ENCODE measurements around the gene SPANXB1.
"Not testable (repeated sequence)": the region's sequence is repeated elsewhere in the genome, so short reads cannot be mapped to it uniquely, and the experiment has no call there.

The SPANXB1 gene, protein sequence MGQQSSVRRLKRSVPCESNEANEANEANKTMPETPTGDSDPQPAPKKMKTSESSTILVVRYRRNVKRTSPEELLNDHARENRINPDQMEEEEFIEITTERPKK

DNA sequence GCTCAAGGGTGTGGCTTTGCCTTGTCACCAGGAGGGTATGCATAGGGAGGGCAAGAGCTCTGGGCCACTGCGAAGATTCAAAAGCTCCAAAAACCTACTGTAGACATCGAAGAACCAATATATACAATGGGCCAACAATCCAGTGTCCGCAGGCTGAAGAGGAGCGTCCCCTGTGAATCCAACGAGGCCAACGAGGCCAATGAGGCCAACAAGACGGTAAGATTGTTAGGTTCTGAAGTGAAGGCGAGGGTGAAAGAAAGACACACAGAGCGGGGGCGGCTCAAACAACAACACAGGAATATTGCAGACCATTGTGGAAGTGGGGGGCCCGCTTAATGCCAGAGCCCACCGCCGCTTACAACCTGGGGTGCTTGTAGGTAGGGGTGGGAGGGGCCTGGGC is at the start of gene SPANXB1:
Gene SPANXB1, plus strand, starts transcription at position 27 of the 400 bp plus-strand sequence. Its CDS starts 100 bp downstream, at position 127.
- H3K4me3 ChIP-seq (ENCODE audit: low read length) = not testable (repeated sequence)
- DNase-seq (ENCODE audit: low read depth) = peak; percentile 0

DNA sequence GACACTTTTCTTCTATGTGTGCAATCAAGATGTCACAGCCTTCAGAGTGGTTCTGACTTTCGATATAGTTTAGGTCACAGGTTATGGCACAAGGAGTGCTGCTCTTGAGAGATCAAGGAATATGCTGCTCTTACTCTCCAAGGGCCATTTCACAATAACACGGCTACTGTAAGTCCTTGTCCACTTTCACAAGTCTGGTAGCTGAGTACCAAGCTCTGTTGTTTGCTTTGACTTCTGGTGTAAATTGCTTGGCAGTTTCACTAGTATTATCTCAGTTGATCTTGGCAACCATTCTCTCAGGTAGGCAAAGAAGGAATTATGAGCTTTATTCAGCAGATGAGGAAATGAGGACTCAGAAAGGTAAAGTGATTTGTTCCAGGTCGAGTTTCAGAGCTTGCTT is 35.4 kb upstream of the SPANXB1 start:
- H3K4me3 ChIP-seq (ENCODE audit: low read length) = no peak overlapping the region
- TF ChIP-seq, protein P1, sequence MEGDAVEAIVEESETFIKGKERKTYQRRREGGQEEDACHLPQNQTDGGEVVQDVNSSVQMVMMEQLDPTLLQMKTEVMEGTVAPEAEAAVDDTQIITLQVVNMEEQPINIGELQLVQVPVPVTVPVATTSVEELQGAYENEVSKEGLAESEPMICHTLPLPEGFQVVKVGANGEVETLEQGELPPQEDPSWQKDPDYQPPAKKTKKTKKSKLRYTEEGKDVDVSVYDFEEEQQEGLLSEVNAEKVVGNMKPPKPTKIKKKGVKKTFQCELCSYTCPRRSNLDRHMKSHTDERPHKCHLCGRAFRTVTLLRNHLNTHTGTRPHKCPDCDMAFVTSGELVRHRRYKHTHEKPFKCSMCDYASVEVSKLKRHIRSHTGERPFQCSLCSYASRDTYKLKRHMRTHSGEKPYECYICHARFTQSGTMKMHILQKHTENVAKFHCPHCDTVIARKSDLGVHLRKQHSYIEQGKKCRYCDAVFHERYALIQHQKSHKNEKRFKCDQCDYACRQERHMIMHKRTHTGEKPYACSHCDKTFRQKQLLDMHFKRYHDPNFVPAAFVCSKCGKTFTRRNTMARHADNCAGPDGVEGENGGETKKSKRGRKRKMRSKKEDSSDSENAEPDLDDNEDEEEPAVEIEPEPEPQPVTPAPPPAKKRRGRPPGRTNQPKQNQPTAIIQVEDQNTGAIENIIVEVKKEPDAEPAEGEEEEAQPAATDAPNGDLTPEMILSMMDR (conservative IDR thresholded peaks at IDR 0.05; ENCODE audit: low read length) = no peak
- DNase-seq (ENCODE audit: low read depth) = no peak

DNA sequence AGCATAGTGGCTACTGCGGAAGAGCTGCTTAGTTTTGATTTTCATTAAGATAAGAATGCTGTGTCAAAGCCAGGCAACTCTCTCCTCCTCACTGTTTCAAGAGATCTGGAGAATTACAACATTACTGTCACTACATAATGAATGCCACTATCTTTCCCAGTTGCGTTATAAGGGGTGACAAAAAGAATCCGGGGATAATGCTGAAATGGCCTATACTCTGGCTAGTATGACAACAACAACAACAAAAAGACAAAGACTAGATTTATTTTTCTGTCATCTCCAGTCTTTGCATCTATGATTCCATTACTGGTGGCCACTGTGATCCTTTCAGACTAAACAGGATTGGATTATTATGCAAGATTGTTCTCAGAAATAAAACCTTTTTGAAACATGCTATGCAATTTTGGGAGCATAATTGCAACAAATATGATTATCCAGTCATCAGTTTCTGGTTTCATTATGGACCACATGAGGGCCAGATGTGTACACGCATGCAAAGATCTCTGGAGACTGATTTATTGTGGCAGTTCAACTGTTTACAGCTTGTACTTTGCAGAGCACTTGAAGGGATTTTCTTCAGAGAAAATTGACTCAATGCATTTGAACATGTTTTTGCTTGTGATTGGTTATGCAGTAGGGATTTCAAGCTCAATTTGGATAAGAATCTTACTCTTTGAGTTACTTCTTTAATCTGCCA is 31.1 kb upstream of the SPANXB1 start:
- TF ChIP-seq, protein P1 (conservative IDR thresholded peaks at IDR 0.05; ENCODE audit: low read length) = no peak
- DNase-seq (ENCODE audit: low read depth) = no peak

DNA sequence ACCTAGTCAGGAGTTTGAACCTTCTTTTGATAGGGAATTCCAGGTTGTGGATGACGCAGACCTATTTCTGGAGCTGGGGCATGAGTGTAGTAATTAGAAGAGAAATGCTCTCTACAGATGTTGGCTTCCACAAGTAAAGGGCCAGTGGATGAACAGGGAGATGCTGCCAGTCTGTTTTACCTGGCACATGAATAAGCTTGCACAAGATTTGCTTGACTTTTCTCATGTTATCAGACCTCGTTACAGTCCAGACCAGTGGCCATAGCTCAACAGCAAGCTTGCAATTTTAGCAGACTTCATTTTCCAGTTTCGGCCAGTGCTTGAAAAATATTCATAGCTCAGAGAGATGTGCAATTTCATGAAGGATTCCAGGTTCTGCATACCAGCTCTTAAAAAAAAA is 26.9 kb upstream of the SPANXB1 start:
- TF ChIP-seq, protein P1 (conservative IDR thresholded peaks at IDR 0.05; ENCODE audit: low read length) = no peak
- H3K4me3 ChIP-seq (ENCODE audit: low read length) = no peak overlapping the region
- DNase-seq (ENCODE audit: low read depth) = no peak

More for the DNA sequence above, 31.1 kb upstream of the SPANXB1 start:
- no peak overlapping the region for H3K4me3 ChIP-seq (ENCODE audit: low read length)

DNA sequence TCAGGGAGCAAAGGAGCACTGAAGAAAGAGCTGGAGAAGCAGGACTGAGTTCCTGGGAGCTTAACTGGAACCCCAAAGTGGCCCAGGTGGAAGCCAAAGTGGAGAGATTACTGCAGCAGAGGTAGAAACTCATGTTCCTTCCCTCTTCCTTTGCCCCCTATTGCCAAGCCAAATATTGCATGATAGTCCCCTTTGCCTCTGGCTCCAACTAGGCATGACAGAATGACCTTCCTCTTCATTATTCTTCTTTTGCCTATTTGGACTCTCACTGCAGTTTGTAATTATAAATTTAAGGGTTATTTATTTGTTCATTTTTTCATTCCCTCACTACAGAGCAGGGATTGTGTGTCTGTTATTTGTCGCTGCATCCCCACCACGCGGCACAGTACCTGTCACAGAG is 22.1 kb upstream of the SPANXB1 start:
- no peak overlapping the region for H3K4me3 ChIP-seq (ENCODE audit: low read length)
- DNase-seq (ENCODE audit: low read depth) = no peak
- TF ChIP-seq, protein P1 (conservative IDR thresholded peaks at IDR 0.05; ENCODE audit: low read length) = no peak

DNA sequence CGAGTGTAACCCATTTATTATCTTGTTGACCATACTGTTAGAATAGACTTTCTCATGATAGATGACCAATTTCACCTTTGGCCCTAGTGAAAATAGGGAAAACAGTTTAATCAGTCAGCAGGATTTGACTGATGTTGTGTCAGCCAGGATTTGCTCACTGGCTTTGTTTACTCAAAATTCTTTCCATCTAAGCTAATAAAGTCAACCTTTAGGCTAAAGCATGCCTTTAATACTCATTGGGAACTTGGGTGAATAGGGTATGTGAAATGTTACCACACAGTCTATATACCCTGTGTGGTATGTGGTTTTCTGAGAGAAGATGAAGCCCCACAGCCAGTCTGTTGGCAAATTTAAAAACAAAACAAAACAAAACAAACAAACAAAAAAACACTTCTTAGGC is 18.7 kb upstream of the SPANXB1 start:
- TF ChIP-seq, protein P1 (conservative IDR thresholded peaks at IDR 0.05; ENCODE audit: low read length) = no peak
- no peak overlapping the region for H3K4me3 ChIP-seq (ENCODE audit: low read length)
- DNase-seq (ENCODE audit: low read depth) = no peak

DNA sequence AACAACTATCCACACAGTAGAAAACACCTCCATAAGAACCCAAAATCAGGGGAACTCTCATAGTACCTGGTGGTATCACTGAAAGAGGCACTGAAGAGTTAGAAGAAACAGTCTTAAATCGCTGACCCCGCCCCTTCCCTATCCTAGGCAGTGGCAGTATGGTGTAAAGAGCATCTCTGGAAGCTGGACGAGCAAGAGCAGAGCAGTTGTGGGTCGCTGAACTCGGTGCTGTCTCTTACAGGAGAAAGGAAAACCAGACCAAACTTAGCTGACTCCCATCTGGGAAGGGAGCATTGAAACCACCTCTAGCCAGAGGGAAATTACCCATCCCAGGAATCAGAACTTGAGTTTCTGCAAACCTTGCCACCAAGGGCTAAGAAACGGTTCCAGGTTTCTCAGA is 2.8 kb downstream of the SPANXB1 start:
- not testable (repeated sequence) for H3K4me3 ChIP-seq (ENCODE audit: low read length); DNase-seq (ENCODE audit: low read depth)

DNA sequence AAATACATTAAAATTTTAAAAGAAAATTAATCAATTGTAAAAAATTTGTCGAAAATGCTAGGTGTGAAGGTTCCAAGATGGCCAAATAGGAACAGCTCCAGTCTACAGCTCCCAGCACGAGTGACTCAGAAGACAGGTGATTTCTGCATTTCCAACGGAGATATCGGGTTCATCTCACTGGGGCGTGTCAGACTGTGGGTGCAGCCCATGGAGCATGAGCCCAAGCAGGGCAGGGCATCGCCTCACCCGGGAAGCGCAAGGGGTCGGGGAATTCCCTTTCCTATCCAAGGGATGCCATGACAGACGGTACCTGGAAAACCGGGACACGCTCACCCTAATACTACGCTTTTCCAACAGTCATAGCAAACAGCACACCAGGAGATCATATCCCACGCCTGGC is 41.9 kb downstream of the SPANXB1 start:
- not testable (repeated sequence) for DNase-seq (ENCODE audit: low read depth); H3K4me3 ChIP-seq (ENCODE audit: low read length)

DNA sequence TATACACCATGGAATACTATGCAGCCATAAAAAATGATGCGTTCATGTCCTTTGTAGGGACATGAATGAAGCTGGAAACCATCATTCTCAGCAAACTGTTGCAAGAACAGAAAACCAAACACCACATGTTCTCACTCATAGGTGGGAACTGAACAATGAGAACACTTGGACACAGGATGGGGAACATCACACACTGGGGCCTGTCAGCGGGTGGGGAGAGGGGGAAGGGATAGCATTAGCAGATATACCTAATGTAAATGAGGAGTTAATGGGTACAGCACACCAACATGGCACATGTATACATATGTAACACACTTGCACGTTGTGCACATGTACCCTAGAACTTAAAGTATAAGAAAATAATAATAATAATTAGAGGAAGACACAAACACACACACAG is 47.5 kb downstream of the SPANXB1 start:
- H3K4me3 ChIP-seq (ENCODE audit: low read length); DNase-seq (ENCODE audit: low read depth): not testable (repeated sequence)

DNA sequence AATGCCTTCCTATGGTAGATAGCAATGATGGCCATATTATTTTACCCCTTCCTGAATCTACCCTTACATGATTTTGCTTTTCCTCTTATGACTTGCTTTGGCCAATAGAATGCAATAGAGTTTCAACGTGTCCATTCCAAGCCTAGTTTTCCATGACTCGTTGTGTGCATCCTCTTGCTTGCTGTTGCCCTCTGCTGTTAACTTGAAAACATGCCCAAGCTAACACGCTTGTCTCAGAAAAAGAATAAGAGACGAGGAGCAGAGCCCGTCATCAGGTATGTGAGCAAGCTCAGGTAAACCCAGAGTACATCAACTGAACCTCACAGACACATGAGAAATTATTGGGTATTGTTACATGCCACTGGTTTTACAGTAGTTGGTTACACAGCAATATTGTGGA is 49.7 kb downstream of the SPANXB1 start:
- not testable (repeated sequence) for DNase-seq (ENCODE audit: low read depth); H3K4me3 ChIP-seq (ENCODE audit: low read length)

Measured in AG10803 (cell line).